Transverse colon (tissue), 4 donors: ENCODE data around the gene FIGN. TPM values are rescaled to one million over a fixed set of nuclear protein-coding genes. Genes with fewer than 3 reads are reported as not detected.

Experiments used
- DNase-seq: peaks from one replicate; pipeline ENCODE4 v3.0.0-alpha.2; 2019
- H3K27ac ChIP-seq, 4 donors: fragments of 200-600 bp; sonication (generic); 2 replicates each; pipeline ENCODE4 v1.5.1; 2016 to 2018; ENCODE audit warnings: inconsistent platforms in 4 of 4
- H3K27me3 ChIP-seq: fragments of 200-600 bp; sonication (generic); 2 replicates; pipeline ENCODE4 v1.5.1; 2017; ENCODE audit warnings: inconsistent platforms
- H3K36me3 ChIP-seq, 4 donors: fragments of 200-600 bp; sonication (generic); 2 replicates each; pipeline ENCODE4 v1.5.1; 2017 to 2019; ENCODE audit warnings: inconsistent platforms in 4 of 4
- H3K4me1 ChIP-seq, 4 donors: fragments of 200-600 bp; sonication (generic); 2 replicates each; pipeline ENCODE4 v1.5.1; 2017 to 2020; ENCODE audit warnings: inconsistent platforms in 4 of 4
- H3K4me3 ChIP-seq, 4 donors: fragments of 200-600 bp; sonication (generic); 1 replicate in 1 of 4; 2 replicates in 3 of 4; pipeline versions ENCODE4 v1.5.1 to v1.6.1; 2017 to 2019; ENCODE audit warnings: inconsistent platforms in 4 of 4
- H3K9me3 ChIP-seq, 2 donors: fragments of 200-600 bp; sonication (generic); 2 replicates each; pipeline ENCODE4 v1.5.1; 2017 to 2019; ENCODE audit warnings: inconsistent platforms in 2 of 2
- CTCF ChIP-seq, 5 experiments: fragments of 200-600 bp in 3 of 5; fragments of 450-650 bp in 2 of 5; sonication (generic) in 3 of 5; IDR thresholded peaks; 1 replicate in 2 of 5; 2 replicates in 3 of 5; pipeline ENCODE4 v1.5.1; 2016 to 2017; ENCODE audit warnings: antibody characterized with exemption in 5 of 5, inconsistent platforms in 3 of 5, mild to moderate bottlenecking in 2 of 5, moderate library complexity in 1 of 5
- EP300 ChIP-seq: sonication (generic); formaldehyde crosslinking; IDR thresholded peaks from one replicate; pipeline ENCODE4 v1.6.1; 2017; ENCODE audit warnings: antibody characterized with exemption, low read depth
- POLR2A ChIP-seq: fragments of 450-650 bp; IDR thresholded peaks from one replicate; pipeline ENCODE4 v1.6.1; 2016; ENCODE audit warnings: antibody characterized with exemption, mild to moderate bottlenecking, moderate library complexity
- POLR2AphosphoS5 ChIP-seq, 3 donors: sonication (generic); formaldehyde crosslinking; IDR thresholded peaks; one replicate each; pipeline ENCODE4 v1.6.1; 2016; ENCODE audit warnings: antibody characterized with exemption in 3 of 3
- WGBS, 2 donors: methylation state at CpG; one replicate each; pipeline ENCODE4 v1.1.5; 2018; ENCODE audit warnings: low coverage in 1 of 2; 5-methylcytosine and 5-hydroxymethylcytosine counted together
- in situ Hi-C, 4 donors: fragments of 200-750 bp; cut with MboI; loops; one replicate each; pipeline versions ENCODE4 v1.15.0 to v1.15.1; 2017; ENCODE audit warnings: low sequenced_read_pairs in 3 of 4, low pct_ligation_motif_present in 1 of 4, low pct_unique_long_range_greater_than_20kb in 1 of 4
- intact Hi-C: fragments of 100-400 bp; cut with DNase I; formaldehyde crosslinking; loops from one replicate; pipeline ENCODE4 v1.15.1; 2023; ENCODE audit warnings: low total_unique reads
- total RNA-seq, 4 donors: library from RNA; depleted of rRNA; stranded (reverse); fragments of >200 nt; gene quantifications; one replicate each; pipeline ENCODE4 v1.1.0, GENCODE V29; 2016

FIGN gene
- total RNA-seq, 4 donors from 2014 or later = 0.75 to 1.3 (median 1.0) TPM

GRCh38 chr2:163646687-163647086 is 89.1 kb downstream of the FIGN start:
- Histone ChIP-seq H3K36me3 (no peaks in the 10 kb centered on the region), H3K27ac (no peak overlapping the region), H3K4me1 (no peaks in the 10 kb centered on the region), H3K27me3 (no peaks in the 10 kb centered on the region), H3K9me3 (no peaks in the 10 kb centered on the region), H3K4me3 (no peak overlapping the region)
- WGBS, 2 donors = 55 to 89% methylated on average over 1 of the region's 1 CpG
- no peak for DNase-seq
- in situ Hi-C loops (no loop called here), intact Hi-C loops (no loop called here)
- no peak for TF ChIP-seq POLR2AphosphoS5 (IDR thresholded peaks at IDR 0.05)
- no peak for TF ChIP-seq CTCF (IDR thresholded peaks at IDR 0.05)
- no peak for TF ChIP-seq EP300
- TF ChIP-seq POLR2A = no peak

- WGBS, 2 donors = 82 to 93% methylated on average over 2 of the region's 2 CpGs
Observed at GRCh38 chr2:163644238-163644637, 91.6 kb downstream of the FIGN start.

GRCh38 chr2:163641986-163642385 is 93.8 kb downstream of the FIGN start:
- in situ Hi-C loops = no loop called here
- Histone ChIP-seq H3K36me3 (no peaks in the 10 kb centered on the region), H3K27me3 (no peaks in the 10 kb centered on the region), H3K9me3 (no peaks in the 10 kb centered on the region), H3K4me3 (no peak overlapping the region), H3K4me1 (no peaks in the 10 kb centered on the region), H3K27ac (no peak overlapping the region)
- no peak for DNase-seq
- intact Hi-C loops = no loop called here
- TF ChIP-seq POLR2A (no peak), EP300 (no peak), CTCF (IDR thresholded peaks at IDR 0.05) (no peak), POLR2AphosphoS5 (IDR thresholded peaks at IDR 0.05) (no peak)
- 65 to 80% methylated on average over 1 of the region's 1 CpG for WGBS, 2 donors

More at GRCh38 chr2:163644238-163644637, 91.6 kb downstream of the FIGN start:
- no peak for DNase-seq
- no peak for TF ChIP-seq POLR2A
- TF ChIP-seq POLR2AphosphoS5 (IDR thresholded peaks at IDR 0.05) = no peak
- TF ChIP-seq EP300 = no peak
- no peak for TF ChIP-seq CTCF (IDR thresholded peaks at IDR 0.05)
- H3K4me3 ChIP-seq = no peak overlapping the region
- H3K36me3 ChIP-seq = no peaks in the 10 kb centered on the region
- H3K27me3 ChIP-seq = no peaks in the 10 kb centered on the region
- in situ Hi-C loops = no loop called here
- H3K27ac ChIP-seq = no peak overlapping the region
- H3K4me1 ChIP-seq = no peaks in the 10 kb centered on the region
- intact Hi-C loops = no loop called here
- H3K9me3 ChIP-seq = no peaks in the 10 kb centered on the region

GRCh38 chr2:163640542-163641193 is 95.1 kb downstream of the FIGN start:
- H3K4me1 ChIP-seq = no peaks in the 10 kb centered on the region
- intact Hi-C loops = no loop called here
- DNase-seq = no peak
- TF ChIP-seq POLR2AphosphoS5 (IDR thresholded peaks at IDR 0.05) (no peak), POLR2A (no peak), EP300 (no peak), CTCF (IDR thresholded peaks at IDR 0.05) (no peak)
- H3K27me3 ChIP-seq = no peaks in the 10 kb centered on the region
- in situ Hi-C loops = no loop called here
- H3K9me3 ChIP-seq = no peaks in the 10 kb centered on the region
- H3K27ac ChIP-seq = no peak overlapping the region
- H3K4me3 ChIP-seq = no peak overlapping the region
- WGBS, 2 donors = 82 to 86% methylated on average over 4 to 6 of the region's 6 CpGs
- no peaks in the 10 kb centered on the region for H3K36me3 ChIP-seq
